Testis (tissue), 2 donors: ENCODE results near the gene CCDC51.

Source experiments
- POLR2A ChIP-seq: fragments of 450-650 bp; IDR thresholded peaks from one replicate; pipeline ENCODE4 v1.6.1; 2017; ENCODE audit warnings: antibody characterized with exemption, mild to moderate bottlenecking, moderate library complexity
- TF ChIP-seq, protein P1 (sequence below), 3 experiments: fragments of 450-650 bp in 2 of 3; fragments of 200-600 bp in 1 of 3; sonication (generic) in 1 of 3; IDR thresholded peaks; one replicate each; pipeline ENCODE4 v1.5.1; 2016 to 2019; ENCODE audit warnings: antibody characterized with exemption in 3 of 3, mild to moderate bottlenecking in 2 of 3, moderate library complexity in 1 of 3

DNA sequence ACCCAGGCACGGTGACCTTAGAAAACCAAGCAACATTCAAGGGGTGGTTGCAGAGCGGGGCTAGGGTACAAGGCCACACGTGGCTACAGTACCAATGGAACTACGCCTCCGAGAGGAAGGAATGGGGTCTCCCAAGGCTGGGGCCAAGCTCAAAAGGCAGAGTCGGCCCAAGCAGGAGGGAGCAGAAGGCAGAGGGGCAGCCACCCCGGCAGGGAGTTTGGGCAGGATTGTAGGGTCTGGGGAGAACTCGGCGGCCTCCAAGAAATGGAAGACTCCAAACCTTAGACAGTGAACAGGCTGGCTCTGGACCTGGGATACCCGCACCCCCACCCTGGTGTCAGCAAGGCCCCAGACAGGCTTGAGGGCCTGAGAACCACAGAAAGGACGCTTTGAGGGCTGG lies 35.3 kb upstream of the CCDC51 start:
- TF ChIP-seq, protein P1, sequence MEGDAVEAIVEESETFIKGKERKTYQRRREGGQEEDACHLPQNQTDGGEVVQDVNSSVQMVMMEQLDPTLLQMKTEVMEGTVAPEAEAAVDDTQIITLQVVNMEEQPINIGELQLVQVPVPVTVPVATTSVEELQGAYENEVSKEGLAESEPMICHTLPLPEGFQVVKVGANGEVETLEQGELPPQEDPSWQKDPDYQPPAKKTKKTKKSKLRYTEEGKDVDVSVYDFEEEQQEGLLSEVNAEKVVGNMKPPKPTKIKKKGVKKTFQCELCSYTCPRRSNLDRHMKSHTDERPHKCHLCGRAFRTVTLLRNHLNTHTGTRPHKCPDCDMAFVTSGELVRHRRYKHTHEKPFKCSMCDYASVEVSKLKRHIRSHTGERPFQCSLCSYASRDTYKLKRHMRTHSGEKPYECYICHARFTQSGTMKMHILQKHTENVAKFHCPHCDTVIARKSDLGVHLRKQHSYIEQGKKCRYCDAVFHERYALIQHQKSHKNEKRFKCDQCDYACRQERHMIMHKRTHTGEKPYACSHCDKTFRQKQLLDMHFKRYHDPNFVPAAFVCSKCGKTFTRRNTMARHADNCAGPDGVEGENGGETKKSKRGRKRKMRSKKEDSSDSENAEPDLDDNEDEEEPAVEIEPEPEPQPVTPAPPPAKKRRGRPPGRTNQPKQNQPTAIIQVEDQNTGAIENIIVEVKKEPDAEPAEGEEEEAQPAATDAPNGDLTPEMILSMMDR (IDR thresholded peaks at IDR 0.05) = no peak
- no peak for TF ChIP-seq POLR2A
